WTC11 (cell line): ENCODE data around the gene KCMF1.

Experiments used
- ATF3 ChIP-seq: sonication (generic); formaldehyde crosslinking; conservative IDR thresholded peaks from 2 replicates; pipeline ENCODE4 v1.8.1; 2022; ENCODE audit warnings: mild to moderate bottlenecking, missing genetic modification reagents
- CDX4 ChIP-seq: fragments of 250-450 bp; sonication (Bioruptor Pico); IDR thresholded peaks from 2 replicates; pipeline ENCODE4 v1.9.0; 2021; ENCODE audit warnings: moderate library complexity, mild to moderate bottlenecking, inconsistent platforms, borderline replicate concordance
- CTCF ChIP-seq: fragments of 200-600 bp; IDR thresholded peaks from 2 replicates; pipeline ENCODE4 v1.8.0; 2022; ENCODE audit warnings: antibody characterized with exemption
- ELF4 ChIP-seq: sonication (generic); formaldehyde crosslinking; IDR thresholded peaks from 2 replicates; pipeline ENCODE4 v1.8.1; 2022; ENCODE audit warnings: low read depth, mild to moderate bottlenecking, moderate library complexity, missing genetic modification reagents
- ESRRA ChIP-seq: sonication (generic); formaldehyde crosslinking; IDR thresholded peaks from 2 replicates; pipeline ENCODE4 v1.8.1; 2022; ENCODE audit warnings: mild to moderate bottlenecking, missing genetic modification reagents, borderline replicate concordance
- SMAD3 ChIP-seq: sonication (generic); formaldehyde crosslinking; IDR thresholded peaks from 2 replicates; pipeline ENCODE4 v1.8.0; 2022; ENCODE audit warnings: missing genetic modification reagents, mild to moderate bottlenecking, borderline replicate concordance
- SP1 ChIP-seq: sonication (generic); formaldehyde crosslinking; conservative IDR thresholded peaks from 2 replicates; pipeline ENCODE4 v1.8.1; 2022; ENCODE audit warnings: missing genetic modification reagents
- ZNF232 ChIP-seq: sonication (generic); formaldehyde crosslinking; IDR thresholded peaks from 2 replicates; pipeline ENCODE4 v1.8.0; 2022; ENCODE audit warnings: mild to moderate bottlenecking, missing genetic modification reagents
- TF ChIP-seq, protein P1 (sequence below): sonication (generic); formaldehyde crosslinking; IDR thresholded peaks from 2 replicates; pipeline ENCODE4 v1.8.1; 2023; ENCODE audit warnings: mild to moderate bottlenecking, missing genetic modification reagents, moderate library complexity
- TF ChIP-seq, protein P2 (sequence below): sonication (generic); formaldehyde crosslinking; IDR thresholded peaks from 2 replicates; pipeline ENCODE4 v1.8.0; 2022; ENCODE audit warnings: mild to moderate bottlenecking, missing genetic modification reagents
- TF ChIP-seq, protein P3 (sequence below): sonication (generic); formaldehyde crosslinking; IDR thresholded peaks from 2 replicates; pipeline ENCODE4 v1.8.1; 2022; ENCODE audit warnings: low read depth, missing genetic modification reagents, borderline replicate concordance

DNA sequence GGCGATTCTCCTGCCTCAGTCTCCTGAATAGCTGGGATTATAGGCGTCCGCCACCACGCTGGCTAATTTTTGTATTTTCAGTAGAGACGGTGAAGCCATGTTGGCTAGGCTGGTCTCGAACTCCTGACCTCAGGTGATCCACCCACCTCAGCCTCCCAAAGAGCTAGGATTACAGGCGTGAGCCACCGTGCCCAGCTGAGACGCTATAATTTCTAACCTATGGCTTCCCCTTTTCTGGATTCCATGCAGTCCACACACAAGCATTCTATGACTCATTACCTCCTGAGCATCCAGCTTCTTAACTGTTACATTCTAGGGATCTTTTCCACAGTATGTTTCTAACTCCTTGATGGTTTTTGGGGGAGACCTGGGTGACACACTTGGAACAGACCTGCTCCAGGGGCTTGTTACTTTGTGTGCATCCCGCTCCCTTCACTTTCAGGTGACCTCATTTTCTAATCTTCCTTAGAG lies 11.8 kb upstream of the KCMF1 start:
- TF ChIP-seq CTCF (no peak), ZNF232 (no peak), SMAD3 (CRISPR knock-in tag) (no peak), ESRRA (CRISPR knock-in tag) (no peak), ATF3 (CRISPR knock-in tag) (no peak), SP1 (CRISPR knock-in tag) (no peak), ELF4 (CRISPR knock-in tag) (no peak), CDX4 (CRISPR knock-in tag) (no peak)
- TF ChIP-seq, protein P1, sequence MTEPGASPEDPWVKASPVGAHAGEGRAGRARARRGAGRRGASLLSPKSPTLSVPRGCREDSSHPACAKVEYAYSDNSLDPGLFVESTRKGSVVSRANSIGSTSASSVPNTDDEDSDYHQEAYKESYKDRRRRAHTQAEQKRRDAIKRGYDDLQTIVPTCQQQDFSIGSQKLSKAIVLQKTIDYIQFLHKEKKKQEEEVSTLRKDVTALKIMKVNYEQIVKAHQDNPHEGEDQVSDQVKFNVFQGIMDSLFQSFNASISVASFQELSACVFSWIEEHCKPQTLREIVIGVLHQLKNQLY (CRISPR knock-in tag) = no peak
- TF ChIP-seq, protein P2, sequence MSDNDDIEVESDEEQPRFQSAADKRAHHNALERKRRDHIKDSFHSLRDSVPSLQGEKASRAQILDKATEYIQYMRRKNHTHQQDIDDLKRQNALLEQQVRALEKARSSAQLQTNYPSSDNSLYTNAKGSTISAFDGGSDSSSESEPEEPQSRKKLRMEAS = no peak
- TF ChIP-seq, protein P3, sequence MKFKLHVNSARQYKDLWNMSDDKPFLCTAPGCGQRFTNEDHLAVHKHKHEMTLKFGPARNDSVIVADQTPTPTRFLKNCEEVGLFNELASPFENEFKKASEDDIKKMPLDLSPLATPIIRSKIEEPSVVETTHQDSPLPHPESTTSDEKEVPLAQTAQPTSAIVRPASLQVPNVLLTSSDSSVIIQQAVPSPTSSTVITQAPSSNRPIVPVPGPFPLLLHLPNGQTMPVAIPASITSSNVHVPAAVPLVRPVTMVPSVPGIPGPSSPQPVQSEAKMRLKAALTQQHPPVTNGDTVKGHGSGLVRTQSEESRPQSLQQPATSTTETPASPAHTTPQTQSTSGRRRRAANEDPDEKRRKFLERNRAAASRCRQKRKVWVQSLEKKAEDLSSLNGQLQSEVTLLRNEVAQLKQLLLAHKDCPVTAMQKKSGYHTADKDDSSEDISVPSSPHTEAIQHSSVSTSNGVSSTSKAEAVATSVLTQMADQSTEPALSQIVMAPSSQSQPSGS (CRISPR knock-in tag) = no peak
